NCI-H345 treated with DMSO at 0.1 percent for 48 hours (cell line): ENCODE results near the gene TRIM25.

Source experiments
- DNase-seq: peaks from one replicate; lab custom pipeline; 2025; ENCODE audit not compliant: unreplicated experiment; lab: John Stamatoyannopoulos, UW

TRIM25 gene

GRCh38 chr17:56896968-56897359, 16.9 kb downstream of the TRIM25 start:
- DNase-seq = no peak

- no peak for DNase-seq
Measured at GRCh38 chr17:56896217-56896967, 17.5 kb downstream of the TRIM25 start.

- no peak for DNase-seq
Measured at GRCh38 chr17:56894859-56895455, 18.9 kb downstream of the TRIM25 start.

- DNase-seq = no peak
Measured at GRCh38 chr17:56893503-56893902, 20.3 kb downstream of the TRIM25 start.

GRCh38 chr17:56892333-56892732, 21.5 kb downstream of the TRIM25 start:
- DNase-seq = no peak

- DNase-seq = no peak
Measured at GRCh38 chr17:56891751-56892150, 22.1 kb downstream of the TRIM25 start.

GRCh38 chr17:56890906-56891674, 22.8 kb downstream of the TRIM25 start:
- no peak for DNase-seq

GRCh38 chr17:56890390-56890789, 23.5 kb downstream of the TRIM25 start:
- DNase-seq = no peak

- DNase-seq = no peak
Measured at GRCh38 chr17:56887552-56888467, 26.0 kb downstream of the TRIM25 start.

- no peak for DNase-seq
Measured at GRCh38 chr17:56887105-56887504, 26.7 kb downstream of the TRIM25 start.

GRCh38 chr17:56886288-56886731, 27.5 kb downstream of the TRIM25 start:
- DNase-seq = peak; percentile 6

- no peak for DNase-seq
Measured at GRCh38 chr17:56885312-56885657, 28.6 kb downstream of the TRIM25 start.

- DNase-seq = no peak
Measured at GRCh38 chr17:56884483-56885311, 29.2 kb downstream of the TRIM25 start.

GRCh38 chr17:56883616-56884015, 30.2 kb downstream of the TRIM25 start:
- DNase-seq = no peak

- DNase-seq = no peak
Measured at GRCh38 chr17:56881685-56882295, 32.1 kb downstream of the TRIM25 start.

- no peak for DNase-seq
Measured at GRCh38 chr17:56880571-56880970, 33.3 kb downstream of the TRIM25 start.

- DNase-seq = no peak
Measured at GRCh38 chr17:56880133-56880532, 33.7 kb downstream of the TRIM25 start.

GRCh38 chr17:56879280-56879679, 34.6 kb downstream of the TRIM25 start:
- DNase-seq = no peak

- no peak for DNase-seq
Measured at GRCh38 chr17:56876766-56877179, 37.1 kb downstream of the TRIM25 start.
